ENCODE data around the gene SCP2D1. TPM values are rescaled to one million over a fixed set of nuclear protein-coding genes. Genes with fewer than 3 reads are reported as not detected.

SCP2D1 gene
- total and polyA plus RNA-seq, 9 donors: not detected

DNA sequence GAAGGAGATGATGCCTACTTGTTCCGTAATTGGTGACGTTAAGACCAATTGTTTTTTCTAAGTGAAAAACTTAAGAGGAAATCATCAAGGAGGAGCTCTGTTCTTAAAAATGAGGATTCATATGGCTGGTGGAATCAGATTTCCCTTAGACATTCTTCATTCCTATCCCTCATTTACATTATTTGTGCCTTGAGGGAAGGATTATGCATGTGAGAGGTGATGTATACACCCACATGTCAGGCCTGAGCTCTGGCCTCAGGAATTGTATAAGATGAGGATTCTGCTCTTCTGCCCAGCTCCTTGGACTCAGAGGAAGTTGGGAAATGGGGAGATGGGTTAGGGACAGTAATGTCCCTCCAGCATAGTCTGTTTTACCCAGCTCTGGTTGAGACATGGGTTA, 42.3 kb downstream of the SCP2D1 start:
- no peak for DNase-seq
- H3K27me3 ChIP-seq: no peaks in the 10 kb centered on the region
- TF ChIP-seq POLR2A (IDR thresholded peaks at IDR 0.05) (no peak), EP300 (IDR thresholded peaks at IDR 0.05) (no peak)
- TF ChIP-seq, protein P1, sequence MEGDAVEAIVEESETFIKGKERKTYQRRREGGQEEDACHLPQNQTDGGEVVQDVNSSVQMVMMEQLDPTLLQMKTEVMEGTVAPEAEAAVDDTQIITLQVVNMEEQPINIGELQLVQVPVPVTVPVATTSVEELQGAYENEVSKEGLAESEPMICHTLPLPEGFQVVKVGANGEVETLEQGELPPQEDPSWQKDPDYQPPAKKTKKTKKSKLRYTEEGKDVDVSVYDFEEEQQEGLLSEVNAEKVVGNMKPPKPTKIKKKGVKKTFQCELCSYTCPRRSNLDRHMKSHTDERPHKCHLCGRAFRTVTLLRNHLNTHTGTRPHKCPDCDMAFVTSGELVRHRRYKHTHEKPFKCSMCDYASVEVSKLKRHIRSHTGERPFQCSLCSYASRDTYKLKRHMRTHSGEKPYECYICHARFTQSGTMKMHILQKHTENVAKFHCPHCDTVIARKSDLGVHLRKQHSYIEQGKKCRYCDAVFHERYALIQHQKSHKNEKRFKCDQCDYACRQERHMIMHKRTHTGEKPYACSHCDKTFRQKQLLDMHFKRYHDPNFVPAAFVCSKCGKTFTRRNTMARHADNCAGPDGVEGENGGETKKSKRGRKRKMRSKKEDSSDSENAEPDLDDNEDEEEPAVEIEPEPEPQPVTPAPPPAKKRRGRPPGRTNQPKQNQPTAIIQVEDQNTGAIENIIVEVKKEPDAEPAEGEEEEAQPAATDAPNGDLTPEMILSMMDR (IDR thresholded peaks at IDR 0.05): no peak
- no peak overlapping the region for H3K4me3 ChIP-seq
- H3K27ac ChIP-seq: no peak overlapping the region
- 87 to 95% (median 89%) methylated on average over 2 of the region's 2 CpGs for WGBS, 3 donors
- H3K36me3 ChIP-seq: no peaks in the 10 kb centered on the region
- intact Hi-C loops (cut with DNase I): loop anchor here in 1 of 4 donors (2.0 kb wide), 1 partner anchor 47 kb away; no protein-coding TSS in a partner anchor
- H3K4me1 ChIP-seq (ENCODE audit: insufficient read depth): no peaks in the 10 kb centered on the region
- H3K9me3 ChIP-seq: no peaks in the 10 kb centered on the region

DNA sequence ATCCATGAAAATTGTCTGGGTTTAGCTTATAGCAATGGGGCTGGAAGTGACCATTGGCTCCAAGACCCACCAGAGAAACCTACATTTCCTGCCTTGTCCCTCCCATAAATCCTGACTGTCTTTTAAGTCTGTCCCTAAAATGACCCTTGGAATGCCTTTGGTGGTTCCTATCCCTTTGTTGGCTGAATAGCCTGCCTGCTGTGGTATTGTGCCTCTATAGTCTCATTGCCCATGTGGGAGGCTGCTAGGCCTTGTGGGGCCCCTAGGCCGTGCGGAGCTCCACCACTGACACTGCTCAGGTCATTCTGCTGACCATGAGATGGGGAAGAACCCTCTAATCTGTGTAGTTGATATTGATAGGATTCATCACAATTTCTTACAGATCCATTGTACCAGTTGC, 43.3 kb downstream of the SCP2D1 start:
- WGBS, 3 donors: 43 to 82% (median 78%) methylated on average over 2 of the region's 2 CpGs
- H3K27ac ChIP-seq: no peak overlapping the region
- H3K4me3 ChIP-seq: no peak overlapping the region
- H3K27me3 ChIP-seq: no peaks in the 10 kb centered on the region
- TF ChIP-seq EP300 (IDR thresholded peaks at IDR 0.05) (no peak), POLR2A (IDR thresholded peaks at IDR 0.05) (no peak)
- TF ChIP-seq, protein P1 (IDR thresholded peaks at IDR 0.05): no peak
- DNase-seq: no peak
- no peaks in the 10 kb centered on the region for H3K9me3 ChIP-seq
- no peaks in the 10 kb centered on the region for H3K4me1 ChIP-seq (ENCODE audit: insufficient read depth)
- H3K36me3 ChIP-seq: no peaks in the 10 kb centered on the region
- intact Hi-C loops (cut with DNase I): no loop called here

DNA sequence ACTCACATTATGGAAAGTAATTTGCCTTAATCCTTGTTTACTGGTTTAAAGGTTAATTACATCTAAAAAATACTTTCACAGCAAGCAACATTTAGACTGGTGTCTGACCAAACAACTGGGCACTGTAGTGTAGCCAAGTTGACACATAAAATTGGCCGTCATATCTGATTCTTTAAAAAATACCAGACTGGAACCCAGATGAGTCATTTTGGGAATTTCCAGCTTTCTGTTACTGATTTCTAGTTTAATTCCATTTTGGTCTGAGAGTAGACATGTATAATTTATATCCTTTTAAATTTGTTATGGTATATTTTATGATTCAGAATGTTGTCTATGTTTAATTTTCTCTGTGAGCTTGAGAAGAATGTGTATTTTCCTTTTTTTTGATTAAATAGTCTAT, 44.1 kb downstream of the SCP2D1 start:
- TF ChIP-seq POLR2A (IDR thresholded peaks at IDR 0.05) (no peak), EP300 (IDR thresholded peaks at IDR 0.05) (no peak)
- TF ChIP-seq, protein P1 (IDR thresholded peaks at IDR 0.05): no peak
- no peak overlapping the region for H3K4me3 ChIP-seq
- no peaks in the 10 kb centered on the region for H3K36me3 ChIP-seq
- intact Hi-C loops (cut with DNase I): no loop called here
- 21 to 44% (median 43%) methylated on average over 1 of the region's 1 CpG for WGBS, 3 donors
- no peaks in the 10 kb centered on the region for H3K4me1 ChIP-seq (ENCODE audit: insufficient read depth)
- H3K9me3 ChIP-seq: no peaks in the 10 kb centered on the region
- DNase-seq: no peak
- no peaks in the 10 kb centered on the region for H3K27me3 ChIP-seq
- H3K27ac ChIP-seq: no peak overlapping the region

DNA sequence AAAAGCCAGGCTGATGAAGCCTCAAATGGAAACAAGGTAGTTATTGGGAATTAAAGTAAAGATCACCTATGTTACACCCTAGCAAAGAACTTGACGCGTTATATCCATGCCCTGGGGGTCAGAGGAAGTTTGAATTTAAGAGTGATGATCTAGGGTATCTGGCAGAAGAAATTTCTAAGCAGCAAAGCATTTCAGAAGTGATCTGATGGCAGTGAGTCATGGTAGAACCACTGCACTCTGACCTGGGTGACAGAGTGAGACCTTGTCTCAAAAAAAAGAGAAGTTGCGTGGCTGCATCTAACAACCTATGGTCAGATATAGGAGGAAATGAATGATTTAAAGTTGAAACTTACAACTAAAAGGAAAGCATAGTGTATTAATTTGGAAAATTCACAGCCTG, 45.2 kb downstream of the SCP2D1 start:
- TF ChIP-seq, protein P1 (IDR thresholded peaks at IDR 0.05): no peak
- TF ChIP-seq POLR2A (IDR thresholded peaks at IDR 0.05) (no peak), EP300 (IDR thresholded peaks at IDR 0.05) (no peak)
- 86 to 91% (median 87%) methylated on average over 3 of the region's 3 CpGs for WGBS, 3 donors
- DNase-seq: no peak
- no peak overlapping the region for H3K27ac ChIP-seq
- H3K36me3 ChIP-seq: no peaks in the 10 kb centered on the region
- H3K9me3 ChIP-seq: no peaks in the 10 kb centered on the region
- intact Hi-C loops (cut with DNase I): no loop called here
- no peaks in the 10 kb centered on the region for H3K27me3 ChIP-seq
- H3K4me1 ChIP-seq (ENCODE audit: insufficient read depth): no peaks in the 10 kb centered on the region
- no peak overlapping the region for H3K4me3 ChIP-seq

Other genes starting within 250 kb of the SCP2D1 start
- 100 to 1,000 TPM in 2 of 7 donors, 10 to 100 TPM in 5; 65.7 to 253 (median 89.4) TPM for gene SMIM26, start 246.4 kb upstream of the SCP2D1 start, total RNA-seq
- gene SMIM26, start 246.4 kb upstream of the SCP2D1 start, polyA plus RNA-seq: 100 to 1,000 TPM; 166 to 205 TPM
- gene DTD1, start 225.7 kb upstream of the SCP2D1 start, total RNA-seq: 10 to 100 TPM; 12.4 to 36.5 (median 23.6) TPM
- 10 to 100 TPM; 19.2 to 22.1 TPM for gene DTD1, start 225.7 kb upstream of the SCP2D1 start, polyA plus RNA-seq